HepG2 (cell line): ENCODE results near the gene PLXNA1. TPM values are rescaled to one million over a fixed set of nuclear protein-coding genes. Genes with fewer than 3 reads are reported as not detected.

ENCODE experiments used
- ATAC-seq: fragments of 200-7000 bp; cut with Tn5 transposase; 3 replicates; pipeline ENCODE4 v1.9.1; 2020; ENCODE audit warnings: mild to moderate bottlenecking, moderate library complexity
- BruUV-seq: library from RNA; stranded (reverse); fragments of 400-500 nt; replicated peaks from 2 replicates; lab custom pipeline; 2021; lab: Mats Ljungman, UMichigan
- CTCF ChIA-PET: fragments of 300-600 bp; formaldehyde crosslinking; extraction: SDS; loops from one replicate; lab custom pipeline; 2021; ENCODE audit warnings: low total read pairs, inconsistent platforms, low intra/inter-chr PET ratio; lab: Yijun Ruan, JAX
- POLR2A ChIA-PET: fragments of 350-600 bp; sonication (Branson Sonifier 250); formaldehyde crosslinking; loops from one replicate; lab custom pipeline; 2020; ENCODE audit warnings: antibody characterized with exemption, inconsistent platforms; lab: Yijun Ruan, JAX
- DNase-seq: peaks from one replicate; pipeline ENCODE4 v3.0.0-alpha.2; 2015; ENCODE audit warnings: low spot score
- FAIRE-seq: peaks from 3 replicates; lab custom pipeline; 2011; peaks lifted over from hg19 to GRCh38; lab: Jason Lieb, UNC
- H2AFZ ChIP-seq: one replicate; pipeline ENCODE4 v1.6.1; 2011; ENCODE audit warnings: low read length, inconsistent platforms
- H3K27ac ChIP-seq: fragments of 300-600 bp; 3 replicates; pipeline ENCODE4 v1.8.0; 2011; ENCODE audit warnings: mixed run types, mild to moderate bottlenecking, mixed read lengths, low read length, inconsistent platforms; ENCODE audit not compliant: insufficient read depth; ENCODE audit errors: extremely low read length
- H3K27me3 ChIP-seq, 2 experiments: fragments of 200-600 bp in 1 of 2; 2 replicates in 1 of 2; 3 replicates in 1 of 2; pipeline versions ENCODE4 v1.6.0 to v1.8.0; 2011; ENCODE audit warnings: low read length in 2 of 2, mild to moderate bottlenecking in 2 of 2, moderate library complexity in 2 of 2, inconsistent platforms in 1 of 2; ENCODE audit not compliant: insufficient read depth in 2 of 2, control insufficient read depth in 1 of 2
- H3K36me3 ChIP-seq, 2 experiments: fragments of 200-600 bp in 1 of 2; replicated peaks in 1 of 2; 2 replicates in 1 of 2; 3 replicates in 1 of 2; pipeline versions ENCODE4 v1.5.1 to v1.8.0; 2011; ENCODE audit warnings: low read length in 2 of 2, inconsistent platforms in 1 of 2; ENCODE audit not compliant: insufficient read depth in 2 of 2, control insufficient read depth in 1 of 2
- H3K4me1 ChIP-seq: 2 replicates; pipeline ENCODE4 v1.5.1; 2012; ENCODE audit warnings: low read length, inconsistent platforms; ENCODE audit not compliant: insufficient read depth
- H3K4me2 ChIP-seq: 2 replicates; pipeline ENCODE4 v1.6.0; 2011; ENCODE audit warnings: low read depth, low read length, inconsistent platforms
- H3K4me3 ChIP-seq, 3 experiments: fragments of 200-600 bp in 1 of 3; sonication (generic), shearing (Covaris generic) in 1 of 3; replicated peaks in 1 of 3; 2 replicates each; pipeline ENCODE4 v1.5.1; 2011 to 2016; ENCODE audit warnings: low read length in 3 of 3, inconsistent platforms in 2 of 3, low read depth in 2 of 3, mild to moderate bottlenecking in 2 of 3, control low read depth in 1 of 3, mixed read lengths in 1 of 3; ENCODE audit not compliant: insufficient read depth in 1 of 3
- H3K79me2 ChIP-seq: one replicate; pipeline ENCODE4 v1.6.1; 2011; ENCODE audit warnings: low read length, inconsistent platforms; ENCODE audit not compliant: insufficient read depth
- H3K9ac ChIP-seq: 2 replicates; pipeline ENCODE4 v1.6.0; 2011; ENCODE audit warnings: mild to moderate bottlenecking, low read depth, low read length, inconsistent platforms; ENCODE audit not compliant: insufficient read depth
- H3K9me3 ChIP-seq: 2 replicates; pipeline ENCODE4 v1.5.1; 2012; ENCODE audit warnings: mild to moderate bottlenecking, low read length
- H4K20me1 ChIP-seq: 2 replicates; pipeline ENCODE4 v1.6.0; 2011; ENCODE audit warnings: inconsistent platforms, mild to moderate bottlenecking, low read length, moderate library complexity; ENCODE audit not compliant: insufficient read depth
- CHD2 ChIP-seq: IDR thresholded peaks from 2 replicates; pipeline ENCODE4 v1.6.1; 2011; ENCODE audit warnings: low read depth, low read length, improper control_type of control experiment
- MAFK ChIP-seq, 2 experiments: IDR thresholded peaks in 1 of 2; conservative IDR thresholded peaks in 1 of 2; 2 replicates each; pipeline ENCODE4 v1.6.1; 2011; ENCODE audit warnings: improper control_type of control experiment in 2 of 2, low read length in 2 of 2
- MED1 ChIP-seq: sonication (generic); formaldehyde crosslinking; IDR thresholded peaks from 2 replicates; pipeline ENCODE4 v1.4.0; 2020; ENCODE audit warnings: missing genetic modification reagents
- PCBP1 ChIP-seq: fragments of 200-400 bp; formaldehyde crosslinking; IDR thresholded peaks from 2 replicates; pipeline ENCODE4 v1.6.1; 2017; ENCODE audit warnings: mild to moderate bottlenecking, low read depth, low read length, borderline replicate concordance
- PTBP1 ChIP-seq: fragments of 200-400 bp; formaldehyde crosslinking; IDR thresholded peaks from 2 replicates; pipeline ENCODE4 v1.6.1; 2018; ENCODE audit warnings: low read length, low read depth; ENCODE audit not compliant: poor library complexity, severe bottlenecking
- THAP11 ChIP-seq: IDR thresholded peaks from 2 replicates; pipeline ENCODE4 v1.6.1; 2016; ENCODE audit warnings: missing biosample characterization, missing genetic modification reagents
- XRCC5 ChIP-seq: fragments of 200-400 bp; formaldehyde crosslinking; optimal IDR thresholded peaks from 2 replicates; pipeline ENCODE3; 2017; ENCODE audit warnings: mild to moderate bottlenecking, low read length
- ZFX ChIP-seq: sonication (generic); formaldehyde crosslinking; IDR thresholded peaks from 2 replicates; pipeline ENCODE4 v1.4.0; 2020; ENCODE audit warnings: mild to moderate bottlenecking, low read depth, missing genetic modification reagents, moderate library complexity
- ZFYVE20 ChIP-seq: sonication (generic); formaldehyde crosslinking; IDR thresholded peaks from 2 replicates; pipeline ENCODE4 v1.8.0; 2023; ENCODE audit warnings: low read depth, mild to moderate bottlenecking, moderate library complexity, missing genetic modification reagents, borderline replicate concordance
- ZNF17 ChIP-seq: sonication (generic); formaldehyde crosslinking; IDR thresholded peaks from 2 replicates; pipeline ENCODE4 v1.5.0; 2020; ENCODE audit warnings: mild to moderate bottlenecking, missing genetic modification reagents
- ZNF337 ChIP-seq: sonication (generic); formaldehyde crosslinking; IDR thresholded peaks from 2 replicates; pipeline ENCODE4 v1.5.1; 2020; ENCODE audit warnings: missing genetic modification reagents, low read depth, mild to moderate bottlenecking, borderline replicate concordance
- ZNF557 ChIP-seq: sonication (generic); formaldehyde crosslinking; IDR thresholded peaks from 2 replicates; pipeline ENCODE4 v1.4.0; 2020; ENCODE audit warnings: missing genetic modification reagents
- WGBS: methylation state at CpG from one replicate; pipeline ENCODE4 v1.1.6; 2017; ENCODE audit warnings: low lambda C conversion rate; 5-methylcytosine and 5-hydroxymethylcytosine counted together
- in situ Hi-C: cut with HindIII; loops from 2 replicates; pipeline ENCODE4 v1.10.0; 2017; ENCODE audit warnings: low pct_unique_long_range_greater_than_20kb; ENCODE audit not compliant: extremely low pct_ligation_motif_present
- intact Hi-C: fragments of 100-400 bp; cut with micrococcal nuclease; formaldehyde crosslinking; loops from one replicate; pipeline ENCODE4 v1.10.0; 2022; ENCODE audit not compliant: unreplicated experiment
- polyA plus RNA-seq, 8 experiments: library from polyadenylated mRNA; depleted of rRNA in 3 of 8; stranded (reverse) in 7 of 8; unstranded in 1 of 8; fragments of >200 nt; fragmentation: Illumina TruSeq in 4 of 8; extraction: Trizol in 4 of 8; gene quantifications; 2 replicates each; pipeline versions ENCODE4 v1.2.1 to v1.2.3, GENCODE V29; 2011 to 2016; ENCODE audit warnings: low read depth in 4 of 8, missing spikeins in 1 of 8, mixed read lengths in 1 of 8; ENCODE audit not compliant: insufficient read depth in 1 of 8
- total RNA-seq, 5 experiments: library from RNA; depleted of rRNA; stranded (reverse); fragments of >200 nt; fragmentation: Illumina TruSeq; extraction: Trizol; gene quantifications; 2 replicates each; pipeline ENCODE4 v1.2.3, GENCODE V29; 2016; ENCODE audit warnings: low read depth in 1 of 5
- TF ChIP-seq, protein P1 (sequence below): sonication (generic); formaldehyde crosslinking; IDR thresholded peaks from 2 replicates; pipeline ENCODE4 v1.8.0; 2022; ENCODE audit warnings: low read depth, missing genetic modification reagents
- TF ChIP-seq, protein P2 (sequence below): sonication (generic); formaldehyde crosslinking; IDR thresholded peaks from 2 replicates; pipeline ENCODE4 v1.5.1; 2020; ENCODE audit warnings: missing genetic modification reagents, mild to moderate bottlenecking, borderline replicate concordance
- TF ChIP-seq, protein P3 (sequence below): sonication (generic); IDR thresholded peaks from 2 replicates; pipeline ENCODE4 v1.6.1; 2016; ENCODE audit warnings: low read depth, borderline replicate concordance
- TF ChIP-seq, protein P4 (sequence below): sonication (generic); formaldehyde crosslinking; IDR thresholded peaks from 2 replicates; pipeline ENCODE4 v1.5.1; 2020; ENCODE audit warnings: mild to moderate bottlenecking, missing genetic modification reagents
- TF ChIP-seq, protein P5 (sequence below): sonication (generic); formaldehyde crosslinking; IDR thresholded peaks from 2 replicates; pipeline ENCODE4 v1.4.0; 2020; ENCODE audit warnings: missing genetic modification reagents

PLXNA1 gene
- total and polyA plus RNA-seq, 2 of the 13 experiments (the other 11 are each of a cell fraction or from before 2014, with no cell fraction given) = 16.6 to 18.2 TPM

DNA sequence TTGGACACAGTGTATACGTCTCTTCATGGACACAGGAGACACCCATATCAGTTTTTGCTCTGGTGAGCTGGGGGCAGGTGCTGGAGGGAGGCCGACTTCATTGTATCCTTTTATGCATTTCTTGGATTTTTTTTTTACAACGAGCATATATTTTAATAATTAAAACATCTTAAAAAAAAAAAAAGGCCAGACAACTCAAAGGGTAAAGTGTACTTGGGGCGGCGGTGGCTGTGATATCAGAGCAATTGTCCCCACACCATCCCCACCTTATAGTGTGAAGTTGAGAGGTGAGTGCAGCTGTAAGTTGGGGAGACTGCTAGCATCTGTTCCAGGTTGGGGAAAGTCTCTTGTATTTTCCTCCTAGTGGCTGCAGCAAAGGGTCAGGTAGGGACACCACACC lies 12.0 kb upstream of the PLXNA1 start:
- no peak for TF ChIP-seq PCBP1
- no peak for TF ChIP-seq XRCC5
- TF ChIP-seq CHD2 = no peak
- TF ChIP-seq, protein P1, sequence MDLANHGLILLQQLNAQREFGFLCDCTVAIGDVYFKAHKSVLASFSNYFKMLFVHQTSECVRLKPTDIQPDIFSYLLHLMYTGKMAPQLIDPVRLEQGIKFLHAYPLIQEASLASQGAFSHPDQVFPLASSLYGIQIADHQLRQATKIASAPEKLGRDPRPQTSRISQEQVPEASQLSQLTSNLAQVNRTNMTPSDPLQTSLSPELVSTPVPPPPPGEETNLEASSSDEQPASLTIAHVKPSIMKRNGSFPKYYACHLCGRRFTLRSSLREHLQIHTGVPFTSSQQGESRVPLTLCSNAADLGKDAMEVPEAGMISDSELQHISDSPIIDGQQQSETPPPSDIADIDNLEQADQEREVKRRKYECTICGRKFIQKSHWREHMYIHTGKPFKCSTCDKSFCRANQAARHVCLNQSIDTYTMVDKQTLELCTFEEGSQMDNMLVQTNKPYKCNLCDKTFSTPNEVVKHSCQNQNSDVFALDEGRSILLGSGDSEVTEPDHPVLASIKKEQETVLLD (CRISPR knock-in tag) = no peak
- TF ChIP-seq, protein P2, sequence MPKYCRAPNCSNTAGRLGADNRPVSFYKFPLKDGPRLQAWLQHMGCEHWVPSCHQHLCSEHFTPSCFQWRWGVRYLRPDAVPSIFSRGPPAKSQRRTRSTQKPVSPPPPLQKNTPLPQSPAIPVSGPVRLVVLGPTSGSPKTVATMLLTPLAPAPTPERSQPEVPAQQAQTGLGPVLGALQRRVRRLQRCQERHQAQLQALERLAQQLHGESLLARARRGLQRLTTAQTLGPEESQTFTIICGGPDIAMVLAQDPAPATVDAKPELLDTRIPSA (CRISPR knock-in tag) = no peak
- no peak for TF ChIP-seq ZNF17 (CRISPR knock-in tag)
- TF ChIP-seq, protein P3, sequence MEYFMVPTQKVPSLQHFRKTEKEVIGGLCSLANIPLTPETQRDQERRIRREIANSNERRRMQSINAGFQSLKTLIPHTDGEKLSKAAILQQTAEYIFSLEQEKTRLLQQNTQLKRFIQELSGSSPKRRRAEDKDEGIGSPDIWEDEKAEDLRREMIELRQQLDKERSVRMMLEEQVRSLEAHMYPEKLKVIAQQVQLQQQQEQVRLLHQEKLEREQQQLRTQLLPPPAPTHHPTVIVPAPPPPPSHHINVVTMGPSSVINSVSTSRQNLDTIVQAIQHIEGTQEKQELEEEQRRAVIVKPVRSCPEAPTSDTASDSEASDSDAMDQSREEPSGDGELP = no peak
- TF ChIP-seq MED1 = no peak
- no peak for TF ChIP-seq ZNF337
- TF ChIP-seq ZFX (CRISPR knock-in tag) = no peak
- no peak for TF ChIP-seq MAFK (conservative IDR thresholded peaks at IDR 0.05 in 1 of 2, IDR thresholded peaks at IDR 0.05 in 1 of 2; ENCODE audit: low read length in 2 of 2)
- no peak for TF ChIP-seq ZFYVE20 (CRISPR knock-in tag)
- TF ChIP-seq, protein P4, sequence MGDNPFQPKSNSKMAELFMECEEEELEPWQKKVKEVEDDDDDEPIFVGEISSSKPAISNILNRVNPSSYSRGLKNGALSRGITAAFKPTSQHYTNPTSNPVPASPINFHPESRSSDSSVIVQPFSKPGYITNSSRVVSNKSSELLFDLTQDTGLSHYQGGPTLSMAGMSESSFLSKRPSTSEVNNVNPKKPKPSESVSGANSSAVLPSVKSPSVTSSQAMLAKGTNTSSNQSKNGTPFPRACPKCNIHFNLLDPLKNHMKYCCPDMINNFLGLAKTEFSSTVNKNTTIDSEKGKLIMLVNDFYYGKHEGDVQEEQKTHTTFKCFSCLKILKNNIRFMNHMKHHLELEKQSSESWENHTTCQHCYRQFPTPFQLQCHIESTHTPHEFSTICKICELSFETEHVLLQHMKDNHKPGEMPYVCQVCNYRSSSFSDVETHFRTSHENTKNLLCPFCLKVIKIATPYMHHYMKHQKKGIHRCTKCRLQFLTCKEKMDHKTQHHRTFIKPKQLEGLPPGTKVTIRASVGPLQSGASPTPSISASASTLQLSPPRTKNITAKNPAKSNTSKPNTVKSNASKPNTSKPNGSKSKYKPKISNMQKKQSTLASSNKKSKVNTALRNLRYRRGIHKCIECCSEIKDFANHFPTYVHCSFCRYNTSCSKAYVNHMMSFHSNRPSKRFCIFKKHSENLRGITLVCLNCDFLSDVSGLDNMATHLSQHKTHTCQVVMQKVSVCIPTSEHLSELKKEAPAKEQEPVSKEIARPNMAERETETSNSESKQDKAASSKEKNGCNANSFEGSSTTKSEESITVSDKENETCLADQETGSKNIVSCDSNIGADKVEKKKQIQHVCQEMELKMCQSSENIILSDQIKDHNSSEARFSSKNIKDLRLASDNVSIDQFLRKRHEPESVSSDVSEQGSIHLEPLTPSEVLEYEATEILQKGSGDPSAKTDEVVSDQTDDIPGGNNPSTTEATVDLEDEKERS (CRISPR knock-in tag) = no peak
- TF ChIP-seq ZNF557 = no peak
- no peak for TF ChIP-seq PTBP1
- TF ChIP-seq, protein P5, sequence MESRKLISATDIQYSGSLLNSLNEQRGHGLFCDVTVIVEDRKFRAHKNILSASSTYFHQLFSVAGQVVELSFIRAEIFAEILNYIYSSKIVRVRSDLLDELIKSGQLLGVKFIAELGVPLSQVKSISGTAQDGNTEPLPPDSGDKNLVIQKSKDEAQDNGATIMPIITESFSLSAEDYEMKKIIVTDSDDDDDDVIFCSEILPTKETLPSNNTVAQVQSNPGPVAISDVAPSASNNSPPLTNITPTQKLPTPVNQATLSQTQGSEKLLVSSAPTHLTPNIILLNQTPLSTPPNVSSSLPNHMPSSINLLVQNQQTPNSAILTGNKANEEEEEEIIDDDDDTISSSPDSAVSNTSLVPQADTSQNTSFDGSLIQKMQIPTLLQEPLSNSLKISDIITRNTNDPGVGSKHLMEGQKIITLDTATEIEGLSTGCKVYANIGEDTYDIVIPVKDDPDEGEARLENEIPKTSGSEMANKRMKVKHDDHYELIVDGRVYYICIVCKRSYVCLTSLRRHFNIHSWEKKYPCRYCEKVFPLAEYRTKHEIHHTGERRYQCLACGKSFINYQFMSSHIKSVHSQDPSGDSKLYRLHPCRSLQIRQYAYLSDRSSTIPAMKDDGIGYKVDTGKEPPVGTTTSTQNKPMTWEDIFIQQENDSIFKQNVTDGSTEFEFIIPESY (CRISPR knock-in tag) = no peak
- TF ChIP-seq THAP11 (CRISPR knock-in tag) = no peak
- no peaks in the 10 kb centered on the region for H3K36me3 ChIP-seq
- intact Hi-C loops = no loop called here
- H3K4me2 ChIP-seq = no peak overlapping the region
- ChIA-PET CTCF (no interaction called here), POLR2A (no interaction called here)
- FAIRE-seq = no peak
- BruUV-seq = no TSS peak
- no peak overlapping the region for H2AFZ ChIP-seq
- no peaks in the 10 kb centered on the region for H4K20me1 ChIP-seq
- ATAC-seq = no peak
- no peak overlapping the region for H3K9ac ChIP-seq
- 61% methylated on average over 5 of the region's 5 CpGs for WGBS
- DNase-seq = no peak
- H3K9me3 ChIP-seq = peaks cover 7% of the 10 kb centered on the region
- H3K27ac ChIP-seq = no peak overlapping the region
- no peaks in the 10 kb centered on the region for H3K79me2 ChIP-seq
- H3K4me1 ChIP-seq = peaks cover 12% of the 10 kb centered on the region; the same call in 1 of the 2 replicates
- in situ Hi-C loops = loop anchor here (10.0 kb wide), 1 partner anchor 296 kb away; no protein-coding TSS in a partner anchor
- H3K4me3 ChIP-seq = no peak overlapping the region
- peaks cover 1 to 6% of the 10 kb centered on the region in 2 experiments; a peak in 3 of 5 replicates for H3K27me3 ChIP-seq
